ENCODE results near the gene CD300LG. TPM values are rescaled to one million over a fixed set of nuclear protein-coding genes. Genes with fewer than 3 reads are reported as not detected.

Gene CD300LG
- total RNA-seq, 1 experiment from 2014 or later = not detected

GRCh38 chr17:43849116-43849515, 2.1 kb downstream of the CD300LG start:
- no peaks in the 10 kb centered on the region for H3K9me3 ChIP-seq (replicated peaks)
- H3K27ac ChIP-seq = no peak overlapping the region
- no peaks in the 10 kb centered on the region for H3K4me1 ChIP-seq (replicated peaks)
- H3K36me3 ChIP-seq = no peaks in the 10 kb centered on the region
- peaks cover 22% of the 10 kb centered on the region for H3K27me3 ChIP-seq (replicated peaks)
- no peak for DNase-seq (ENCODE audit: low read depth in 1 of 2, low spot score in 2 of 2)
- no peak overlapping the region for H3K4me3 ChIP-seq

DNA sequence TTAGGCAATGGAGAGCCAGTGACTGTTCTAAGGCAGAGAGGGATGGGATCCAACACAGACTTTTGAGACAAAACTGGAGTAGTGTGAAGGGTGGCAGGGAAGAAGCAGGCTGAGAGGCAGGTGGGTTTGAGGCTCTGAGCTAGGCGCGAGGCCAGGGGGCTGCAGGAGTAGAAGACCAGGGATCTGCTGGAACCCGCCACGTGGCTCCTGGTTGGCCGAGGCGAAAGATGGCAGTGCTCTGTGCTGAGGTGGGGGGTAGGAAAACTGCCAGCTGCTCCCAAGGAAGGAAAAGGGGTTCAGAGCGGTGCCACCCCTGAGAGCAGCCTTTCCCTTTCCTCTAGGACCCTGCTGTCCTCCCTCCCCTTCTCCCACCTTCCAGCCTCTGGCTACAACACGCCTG, 5.6 kb downstream of the CD300LG start:
- peaks cover 8% of the 10 kb centered on the region for H3K9me3 ChIP-seq (replicated peaks)
- no peak overlapping the region for H3K4me3 ChIP-seq
- DNase-seq (ENCODE audit: low read depth in 1 of 2, low spot score in 2 of 2) = no peak
- H3K27me3 ChIP-seq (replicated peaks) = peaks cover 39% of the 10 kb centered on the region
- no peaks in the 10 kb centered on the region for H3K36me3 ChIP-seq
- H3K4me1 ChIP-seq (replicated peaks) = no peaks in the 10 kb centered on the region
- H3K27ac ChIP-seq = no peak overlapping the region

DNA sequence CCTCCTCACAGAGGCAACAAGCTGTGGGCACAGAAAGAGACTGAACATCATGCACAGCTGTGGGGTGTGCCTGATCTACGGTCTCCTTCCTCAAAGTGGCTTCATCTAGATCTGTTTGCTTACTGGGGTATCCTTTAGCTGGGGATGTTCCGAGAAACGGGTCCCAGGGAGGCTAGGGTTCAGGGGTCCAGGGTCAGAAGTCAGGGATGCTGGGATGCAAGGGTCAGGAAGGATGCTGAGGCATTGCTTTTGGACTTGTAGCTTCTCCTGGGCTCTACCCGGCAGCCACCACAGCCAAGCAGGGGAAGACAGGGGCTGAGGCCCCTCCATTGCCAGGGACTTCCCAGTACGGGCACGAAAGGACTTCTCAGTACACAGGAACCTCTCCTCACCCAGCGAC, 6.6 kb downstream of the CD300LG start:
- Histone ChIP-seq H3K27ac (no peak overlapping the region), H3K27me3 (replicated peaks) (peaks cover 35% of the 10 kb centered on the region), H3K36me3 (no peaks in the 10 kb centered on the region), H3K4me1 (replicated peaks) (no peaks in the 10 kb centered on the region), H3K9me3 (replicated peaks) (peaks cover 14% of the 10 kb centered on the region), H3K4me3 (no peak overlapping the region)
- no peak for DNase-seq (ENCODE audit: low read depth in 1 of 2, low spot score in 2 of 2)

DNA sequence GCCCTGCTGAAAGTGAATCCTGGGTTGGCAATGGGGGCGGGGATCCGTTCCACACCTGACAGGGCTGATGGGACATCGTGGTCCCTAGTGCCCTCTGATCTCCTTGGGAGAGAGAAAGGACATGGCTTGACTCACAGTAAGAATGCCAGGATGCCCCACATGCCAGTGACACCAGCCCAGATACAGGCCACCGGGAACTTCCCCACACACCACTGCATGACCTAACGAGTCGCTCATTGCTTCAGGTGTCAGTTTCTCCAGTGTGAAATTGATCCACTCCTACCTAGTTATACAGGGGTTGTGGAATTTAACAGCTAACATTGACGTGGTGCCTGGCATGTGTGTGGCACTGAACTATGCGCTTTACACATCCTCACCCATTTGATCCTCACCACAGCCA, 7.5 kb downstream of the CD300LG start:
- Histone ChIP-seq H3K27me3 (replicated peaks) (peaks cover 35% of the 10 kb centered on the region), H3K4me1 (replicated peaks) (no peaks in the 10 kb centered on the region), H3K9me3 (replicated peaks) (peaks cover 14% of the 10 kb centered on the region)

GRCh38 chr17:43855061-43855460, 8.1 kb downstream of the CD300LG start:
- Histone ChIP-seq H3K27ac (no peak overlapping the region), H3K27me3 (replicated peaks) (peaks cover 30% of the 10 kb centered on the region), H3K9me3 (replicated peaks) (peaks cover 14% of the 10 kb centered on the region), H3K4me1 (replicated peaks) (no peaks in the 10 kb centered on the region), H3K4me3 (no peak overlapping the region), H3K36me3 (no peaks in the 10 kb centered on the region)
- DNase-seq (ENCODE audit: low read depth in 1 of 2, low spot score in 2 of 2) = no peak

More for the DNA sequence above, 7.5 kb downstream of the CD300LG start:
- Histone ChIP-seq H3K4me3 (no peak overlapping the region), H3K27ac (no peak overlapping the region), H3K36me3 (no peaks in the 10 kb centered on the region)
- no peak for DNase-seq (ENCODE audit: low read depth in 1 of 2, low spot score in 2 of 2)

DNA sequence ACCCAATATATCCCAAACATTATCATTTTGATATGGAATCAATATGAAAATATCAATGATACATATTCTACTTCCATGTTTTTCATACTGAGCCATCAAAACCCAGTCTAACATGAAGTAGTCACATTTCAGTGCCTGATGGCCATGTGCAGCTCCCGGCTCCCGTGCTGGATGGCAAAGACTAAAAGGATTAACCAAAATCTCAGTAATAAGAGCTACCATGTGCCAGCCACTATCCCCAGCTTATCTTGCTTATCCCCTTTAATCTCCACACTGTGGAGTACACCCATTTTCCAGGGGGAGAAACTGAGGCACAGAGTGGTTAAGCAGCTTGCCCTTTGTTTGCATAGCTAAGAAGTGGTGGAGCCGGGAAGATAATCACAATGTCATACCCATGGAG, 9.2 kb downstream of the CD300LG start:
- Histone ChIP-seq H3K27me3 (replicated peaks) (peaks cover 30% of the 10 kb centered on the region), H3K27ac (no peak overlapping the region), H3K36me3 (no peaks in the 10 kb centered on the region), H3K4me3 (no peak overlapping the region), H3K9me3 (replicated peaks) (peaks cover 14% of the 10 kb centered on the region), H3K4me1 (replicated peaks) (no peaks in the 10 kb centered on the region)
- DNase-seq (ENCODE audit: low read depth in 1 of 2, low spot score in 2 of 2) = no peak

GRCh38 chr17:43857141-43857540, 10.2 kb downstream of the CD300LG start:
- Histone ChIP-seq H3K4me3 (no peak overlapping the region), H3K27me3 (replicated peaks) (peaks cover 30% of the 10 kb centered on the region), H3K27ac (no peak overlapping the region), H3K36me3 (no peaks in the 10 kb centered on the region), H3K9me3 (replicated peaks) (peaks cover 14% of the 10 kb centered on the region), H3K4me1 (replicated peaks) (no peaks in the 10 kb centered on the region)
- peak in 1 of 2 experiments; percentile 37 for DNase-seq (ENCODE audit: low read depth in 1 of 2, low spot score in 2 of 2)

- no peak overlapping the region for H3K27ac ChIP-seq
- H3K4me1 ChIP-seq (replicated peaks) = no peaks in the 10 kb centered on the region
- peaks cover 26% of the 10 kb centered on the region for H3K27me3 ChIP-seq (replicated peaks)
- H3K4me3 ChIP-seq = no peak overlapping the region
- no peaks in the 10 kb centered on the region for H3K36me3 ChIP-seq
- DNase-seq (ENCODE audit: low read depth in 1 of 2, low spot score in 2 of 2) = no peak
- H3K9me3 ChIP-seq (replicated peaks) = peaks cover 14% of the 10 kb centered on the region
Measured at GRCh38 chr17:43857957-43858600, 11.1 kb downstream of the CD300LG start.

- H3K4me1 ChIP-seq (replicated peaks) = no peaks in the 10 kb centered on the region
- H3K27me3 ChIP-seq (replicated peaks) = peaks cover 16% of the 10 kb centered on the region
- DNase-seq (ENCODE audit: low read depth in 1 of 2, low spot score in 2 of 2) = no peak
- H3K36me3 ChIP-seq = no peaks in the 10 kb centered on the region
- peaks cover 14% of the 10 kb centered on the region for H3K9me3 ChIP-seq (replicated peaks)
- no peak overlapping the region for H3K4me3 ChIP-seq
- no peak overlapping the region for H3K27ac ChIP-seq
Measured at GRCh38 chr17:43860077-43860725, 13.2 kb downstream of the CD300LG start.

GRCh38 chr17:43860927-43861622, 14.1 kb downstream of the CD300LG start:
- H3K9me3 ChIP-seq (replicated peaks) = peaks cover 14% of the 10 kb centered on the region
- no peak for DNase-seq (ENCODE audit: low read depth in 1 of 2, low spot score in 2 of 2)
- peaks cover 15% of the 10 kb centered on the region for H3K27me3 ChIP-seq (replicated peaks)
- no peak overlapping the region for H3K4me3 ChIP-seq
- no peaks in the 10 kb centered on the region for H3K4me1 ChIP-seq (replicated peaks)
- no peak overlapping the region for H3K27ac ChIP-seq
- H3K36me3 ChIP-seq = no peaks in the 10 kb centered on the region

- Histone ChIP-seq H3K27ac (no peak overlapping the region), H3K4me3 (no peak overlapping the region), H3K4me1 (replicated peaks) (no peaks in the 10 kb centered on the region), H3K9me3 (replicated peaks) (peaks cover 12% of the 10 kb centered on the region), H3K27me3 (replicated peaks) (peaks cover 17% of the 10 kb centered on the region), H3K36me3 (no peaks in the 10 kb centered on the region)
- DNase-seq (ENCODE audit: low read depth in 1 of 2, low spot score in 2 of 2) = no peak
Measured at GRCh38 chr17:43861960-43862359, 15.0 kb downstream of the CD300LG start.

- H3K4me1 ChIP-seq (replicated peaks) = no peaks in the 10 kb centered on the region
- no peak overlapping the region for H3K27ac ChIP-seq
- no peak for DNase-seq (ENCODE audit: low read depth in 1 of 2, low spot score in 2 of 2)
- no peaks in the 10 kb centered on the region; the same call in 1 of the 2 replicates for H3K9me3 ChIP-seq (replicated peaks)
- no peak overlapping the region for H3K4me3 ChIP-seq
- peaks cover 25% of the 10 kb centered on the region for H3K27me3 ChIP-seq (replicated peaks)
- H3K36me3 ChIP-seq = no peaks in the 10 kb centered on the region
Measured at GRCh38 chr17:43864161-43864984, 17.4 kb downstream of the CD300LG start.

DNA sequence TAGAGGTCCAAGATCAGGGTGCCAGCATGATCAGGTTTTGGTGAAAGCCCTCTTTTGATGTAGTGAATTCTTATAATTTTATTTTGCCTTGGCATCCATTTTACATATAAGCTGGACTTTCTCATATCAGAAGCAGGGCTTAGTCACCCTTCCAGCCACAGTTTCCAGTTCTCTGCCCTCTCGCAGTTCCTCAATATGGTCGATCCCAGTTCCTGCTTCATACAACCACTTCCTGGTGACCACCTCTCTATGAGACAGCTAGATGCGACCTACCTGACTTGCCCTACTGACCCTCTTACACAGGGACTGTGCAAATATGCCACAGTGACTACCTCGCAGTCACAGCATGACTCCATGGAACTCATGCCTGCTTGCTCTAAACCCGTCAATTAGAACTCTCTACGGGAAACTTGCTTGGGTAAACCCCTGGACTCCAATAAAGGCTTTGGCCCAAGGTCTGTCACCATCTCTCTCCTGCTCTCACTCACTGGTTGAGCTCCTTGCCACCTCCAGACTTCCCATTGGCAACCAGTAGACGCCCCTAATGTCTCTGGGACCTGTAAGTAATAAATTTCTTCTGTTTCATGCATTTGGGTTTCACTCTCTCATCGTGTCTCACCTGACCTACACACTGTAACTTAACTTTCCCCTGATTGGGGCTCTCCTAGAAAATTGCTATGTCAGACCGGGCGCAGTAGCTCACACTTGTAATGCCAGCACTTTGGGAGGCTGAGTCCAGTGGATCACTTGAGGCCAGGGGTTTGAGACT, 21.4 kb downstream of the CD300LG start:
- no peaks in the 10 kb centered on the region; the same call in 1 of the 2 replicates for H3K9me3 ChIP-seq (replicated peaks)
- H3K4me1 ChIP-seq (replicated peaks) = 0 out of 2 replicates have a peak, but pooled peaks cover 5% of the 10 kb centered on the region
- H3K36me3 ChIP-seq = no peaks in the 10 kb centered on the region
- no peak overlapping the region for H3K27ac ChIP-seq
- H3K27me3 ChIP-seq (replicated peaks) = peaks cover 33% of the 10 kb centered on the region
- DNase-seq (ENCODE audit: low read depth in 1 of 2, low spot score in 2 of 2) = no peak
- no peak overlapping the region for H3K4me3 ChIP-seq
